Panc1 (cell line): Measurements from ENCODE around the gene KLHDC7A.

Experiments used
- POLR2AphosphoS5 ChIP-seq: IDR thresholded peaks from 2 replicates; pipeline ENCODE4 v1.6.1; 2012; ENCODE audit warnings: mild to moderate bottlenecking, low read depth, low read length, moderate library complexity
- SIN3A ChIP-seq: IDR thresholded peaks from 2 replicates; pipeline ENCODE4 v1.6.1; 2012; ENCODE audit warnings: low read depth, mild to moderate bottlenecking, low read length, moderate library complexity, borderline replicate concordance; ENCODE audit not compliant: insufficient read depth
- TCF7L2 ChIP-seq: IDR thresholded peaks from 2 replicates; pipeline ENCODE4 v1.6.1; 2011; ENCODE audit warnings: mild to moderate bottlenecking, low read depth, low read length, inconsistent platforms
- TF ChIP-seq, protein P1 (sequence below): fragments of 450-650 bp; IDR thresholded peaks from 2 replicates; pipeline ENCODE4 v1.5.1; 2017; ENCODE audit warnings: mild to moderate bottlenecking
- TF ChIP-seq, protein P2 (sequence below), 2 experiments: IDR thresholded peaks; 2 replicates each; pipeline ENCODE4 v1.6.1; 2011 to 2012; ENCODE audit warnings: low read depth in 2 of 2, control low read depth in 1 of 2, low read length in 1 of 2, mild to moderate bottlenecking in 1 of 2, moderate library complexity in 1 of 2; ENCODE audit not compliant: insufficient read depth in 1 of 2

DNA sequence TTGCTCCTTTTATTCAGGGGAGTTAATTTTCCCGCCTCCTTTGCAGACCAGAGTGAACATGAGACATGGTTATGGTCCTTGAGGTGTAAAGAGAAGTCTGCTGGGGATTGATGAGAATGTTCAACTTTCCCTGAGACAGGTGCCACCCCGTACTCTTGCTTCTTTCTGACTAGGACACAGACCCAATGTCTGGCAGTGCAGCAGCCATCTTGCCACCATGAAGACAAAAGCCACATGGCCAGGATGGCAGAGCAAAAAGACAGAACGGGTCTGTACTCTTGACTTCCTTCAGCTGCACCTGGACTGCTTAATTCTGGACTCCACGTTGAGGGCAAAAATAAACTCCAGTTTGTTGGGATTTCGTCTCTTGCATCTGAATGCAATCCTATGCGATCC is 54.1 kb downstream of the KLHDC7A start:
- TF ChIP-seq, protein P1, sequence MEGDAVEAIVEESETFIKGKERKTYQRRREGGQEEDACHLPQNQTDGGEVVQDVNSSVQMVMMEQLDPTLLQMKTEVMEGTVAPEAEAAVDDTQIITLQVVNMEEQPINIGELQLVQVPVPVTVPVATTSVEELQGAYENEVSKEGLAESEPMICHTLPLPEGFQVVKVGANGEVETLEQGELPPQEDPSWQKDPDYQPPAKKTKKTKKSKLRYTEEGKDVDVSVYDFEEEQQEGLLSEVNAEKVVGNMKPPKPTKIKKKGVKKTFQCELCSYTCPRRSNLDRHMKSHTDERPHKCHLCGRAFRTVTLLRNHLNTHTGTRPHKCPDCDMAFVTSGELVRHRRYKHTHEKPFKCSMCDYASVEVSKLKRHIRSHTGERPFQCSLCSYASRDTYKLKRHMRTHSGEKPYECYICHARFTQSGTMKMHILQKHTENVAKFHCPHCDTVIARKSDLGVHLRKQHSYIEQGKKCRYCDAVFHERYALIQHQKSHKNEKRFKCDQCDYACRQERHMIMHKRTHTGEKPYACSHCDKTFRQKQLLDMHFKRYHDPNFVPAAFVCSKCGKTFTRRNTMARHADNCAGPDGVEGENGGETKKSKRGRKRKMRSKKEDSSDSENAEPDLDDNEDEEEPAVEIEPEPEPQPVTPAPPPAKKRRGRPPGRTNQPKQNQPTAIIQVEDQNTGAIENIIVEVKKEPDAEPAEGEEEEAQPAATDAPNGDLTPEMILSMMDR = no peak
- no peak for TF ChIP-seq POLR2AphosphoS5
- TF ChIP-seq SIN3A = no peak
- TF ChIP-seq, protein P2, sequence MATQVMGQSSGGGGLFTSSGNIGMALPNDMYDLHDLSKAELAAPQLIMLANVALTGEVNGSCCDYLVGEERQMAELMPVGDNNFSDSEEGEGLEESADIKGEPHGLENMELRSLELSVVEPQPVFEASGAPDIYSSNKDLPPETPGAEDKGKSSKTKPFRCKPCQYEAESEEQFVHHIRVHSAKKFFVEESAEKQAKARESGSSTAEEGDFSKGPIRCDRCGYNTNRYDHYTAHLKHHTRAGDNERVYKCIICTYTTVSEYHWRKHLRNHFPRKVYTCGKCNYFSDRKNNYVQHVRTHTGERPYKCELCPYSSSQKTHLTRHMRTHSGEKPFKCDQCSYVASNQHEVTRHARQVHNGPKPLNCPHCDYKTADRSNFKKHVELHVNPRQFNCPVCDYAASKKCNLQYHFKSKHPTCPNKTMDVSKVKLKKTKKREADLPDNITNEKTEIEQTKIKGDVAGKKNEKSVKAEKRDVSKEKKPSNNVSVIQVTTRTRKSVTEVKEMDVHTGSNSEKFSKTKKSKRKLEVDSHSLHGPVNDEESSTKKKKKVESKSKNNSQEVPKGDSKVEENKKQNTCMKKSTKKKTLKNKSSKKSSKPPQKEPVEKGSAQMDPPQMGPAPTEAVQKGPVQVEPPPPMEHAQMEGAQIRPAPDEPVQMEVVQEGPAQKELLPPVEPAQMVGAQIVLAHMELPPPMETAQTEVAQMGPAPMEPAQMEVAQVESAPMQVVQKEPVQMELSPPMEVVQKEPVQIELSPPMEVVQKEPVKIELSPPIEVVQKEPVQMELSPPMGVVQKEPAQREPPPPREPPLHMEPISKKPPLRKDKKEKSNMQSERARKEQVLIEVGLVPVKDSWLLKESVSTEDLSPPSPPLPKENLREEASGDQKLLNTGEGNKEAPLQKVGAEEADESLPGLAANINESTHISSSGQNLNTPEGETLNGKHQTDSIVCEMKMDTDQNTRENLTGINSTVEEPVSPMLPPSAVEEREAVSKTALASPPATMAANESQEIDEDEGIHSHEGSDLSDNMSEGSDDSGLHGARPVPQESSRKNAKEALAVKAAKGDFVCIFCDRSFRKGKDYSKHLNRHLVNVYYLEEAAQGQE (IDR thresholded peaks at IDR 0.05; ENCODE audit: insufficient read depth in 1 of 2, low read depth in 2 of 2, low read length in 1 of 2) = no peak
- TF ChIP-seq TCF7L2 = no peak
